ENCODE results near the gene SERPINE2.

GRCh38 chr2:224086226-224086914 is 47.3 kb upstream of the SERPINE2 start:
- peak; percentile 94 for TF ChIP-seq JUND (IDR thresholded peaks at IDR 0.05)
- TF ChIP-seq EZH2phosphoT487 (IDR thresholded peaks at IDR 0.05; ENCODE audit: borderline replicate concordance), result no peak
- peak; percentile 94 for TF ChIP-seq SP1 (IDR thresholded peaks at IDR 0.05; ENCODE audit: low read depth)
- TF ChIP-seq, protein P1, sequence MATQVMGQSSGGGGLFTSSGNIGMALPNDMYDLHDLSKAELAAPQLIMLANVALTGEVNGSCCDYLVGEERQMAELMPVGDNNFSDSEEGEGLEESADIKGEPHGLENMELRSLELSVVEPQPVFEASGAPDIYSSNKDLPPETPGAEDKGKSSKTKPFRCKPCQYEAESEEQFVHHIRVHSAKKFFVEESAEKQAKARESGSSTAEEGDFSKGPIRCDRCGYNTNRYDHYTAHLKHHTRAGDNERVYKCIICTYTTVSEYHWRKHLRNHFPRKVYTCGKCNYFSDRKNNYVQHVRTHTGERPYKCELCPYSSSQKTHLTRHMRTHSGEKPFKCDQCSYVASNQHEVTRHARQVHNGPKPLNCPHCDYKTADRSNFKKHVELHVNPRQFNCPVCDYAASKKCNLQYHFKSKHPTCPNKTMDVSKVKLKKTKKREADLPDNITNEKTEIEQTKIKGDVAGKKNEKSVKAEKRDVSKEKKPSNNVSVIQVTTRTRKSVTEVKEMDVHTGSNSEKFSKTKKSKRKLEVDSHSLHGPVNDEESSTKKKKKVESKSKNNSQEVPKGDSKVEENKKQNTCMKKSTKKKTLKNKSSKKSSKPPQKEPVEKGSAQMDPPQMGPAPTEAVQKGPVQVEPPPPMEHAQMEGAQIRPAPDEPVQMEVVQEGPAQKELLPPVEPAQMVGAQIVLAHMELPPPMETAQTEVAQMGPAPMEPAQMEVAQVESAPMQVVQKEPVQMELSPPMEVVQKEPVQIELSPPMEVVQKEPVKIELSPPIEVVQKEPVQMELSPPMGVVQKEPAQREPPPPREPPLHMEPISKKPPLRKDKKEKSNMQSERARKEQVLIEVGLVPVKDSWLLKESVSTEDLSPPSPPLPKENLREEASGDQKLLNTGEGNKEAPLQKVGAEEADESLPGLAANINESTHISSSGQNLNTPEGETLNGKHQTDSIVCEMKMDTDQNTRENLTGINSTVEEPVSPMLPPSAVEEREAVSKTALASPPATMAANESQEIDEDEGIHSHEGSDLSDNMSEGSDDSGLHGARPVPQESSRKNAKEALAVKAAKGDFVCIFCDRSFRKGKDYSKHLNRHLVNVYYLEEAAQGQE (IDR thresholded peaks at IDR 0.05; ENCODE audit: low read depth), result no peak
- peak; percentile 100 for TF ChIP-seq FOSL1 (IDR thresholded peaks at IDR 0.05; ENCODE audit: low read depth)
- TF ChIP-seq, protein P2, sequence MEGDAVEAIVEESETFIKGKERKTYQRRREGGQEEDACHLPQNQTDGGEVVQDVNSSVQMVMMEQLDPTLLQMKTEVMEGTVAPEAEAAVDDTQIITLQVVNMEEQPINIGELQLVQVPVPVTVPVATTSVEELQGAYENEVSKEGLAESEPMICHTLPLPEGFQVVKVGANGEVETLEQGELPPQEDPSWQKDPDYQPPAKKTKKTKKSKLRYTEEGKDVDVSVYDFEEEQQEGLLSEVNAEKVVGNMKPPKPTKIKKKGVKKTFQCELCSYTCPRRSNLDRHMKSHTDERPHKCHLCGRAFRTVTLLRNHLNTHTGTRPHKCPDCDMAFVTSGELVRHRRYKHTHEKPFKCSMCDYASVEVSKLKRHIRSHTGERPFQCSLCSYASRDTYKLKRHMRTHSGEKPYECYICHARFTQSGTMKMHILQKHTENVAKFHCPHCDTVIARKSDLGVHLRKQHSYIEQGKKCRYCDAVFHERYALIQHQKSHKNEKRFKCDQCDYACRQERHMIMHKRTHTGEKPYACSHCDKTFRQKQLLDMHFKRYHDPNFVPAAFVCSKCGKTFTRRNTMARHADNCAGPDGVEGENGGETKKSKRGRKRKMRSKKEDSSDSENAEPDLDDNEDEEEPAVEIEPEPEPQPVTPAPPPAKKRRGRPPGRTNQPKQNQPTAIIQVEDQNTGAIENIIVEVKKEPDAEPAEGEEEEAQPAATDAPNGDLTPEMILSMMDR (IDR thresholded peaks at IDR 0.05 in 2 of 3, conservative IDR thresholded peaks at IDR 0.05 in 1 of 3; ENCODE audit: borderline replicate concordance in 1 of 3, insufficient read depth in 1 of 3, low read depth in 2 of 3, low read length in 2 of 3), result no peak
- no peak for TF ChIP-seq ATF3 (IDR thresholded peaks at IDR 0.05)
- no peak for TF ChIP-seq POLR2A (IDR thresholded peaks at IDR 0.05; ENCODE audit: borderline replicate concordance, extremely low read depth, insufficient read depth, insufficient read length)
- TF ChIP-seq YY1 (IDR thresholded peaks at IDR 0.05; ENCODE audit: extremely low read depth, insufficient replicate concordance, low read depth, low read length), result no peak

Data from HCT116 (cell line).